ENCODE measurements around the gene SHC1.

SHC1 gene

GRCh38 chr1:154937085-154937987, 33.2 kb downstream of the SHC1 start:
- DNase-seq: peak; percentile 91

GRCh38 chr1:154936555-154937084, 33.9 kb downstream of the SHC1 start, which contains the start of gene PMVK:
PMVK (minus strand) TSS chr1:154936719; CDS start chr1:154936685, 34 bp downstream.
- DNase-seq: peak; percentile 97

- DNase-seq: no peak
Observed at GRCh38 chr1:154935749-154936554, 34.6 kb downstream of the SHC1 start.

GRCh38 chr1:154934358-154934948, 36.1 kb downstream of the SHC1 start:
- DNase-seq: no peak

- no peak for DNase-seq
Observed at GRCh38 chr1:154931940-154932487, 38.5 kb downstream of the SHC1 start.

GRCh38 chr1:154926201-154926600, 44.3 kb downstream of the SHC1 start:
- DNase-seq: no peak

GRCh38 chr1:154925335-154926170, 45.0 kb downstream of the SHC1 start:
- DNase-seq: no peak

- no peak for DNase-seq
Observed at GRCh38 chr1:154923695-154924094, 46.9 kb downstream of the SHC1 start.

GRCh38 chr1:154913273-154913672, 57.3 kb downstream of the SHC1 start:
- DNase-seq: no peak

GRCh38 chr1:154912755-154913154, 57.8 kb downstream of the SHC1 start:
- no peak for DNase-seq

Measured in stimulated activated CD4-positive, alpha-beta T cell treated with anti-CD3 and anti-CD28 coated beads, Interleukin-4, amount 100 ng/mL, for 24 hours (primary cell).